HepG2 (cell line): ENCODE measurements around the gene LAPTM4A. TPM values are rescaled to one million over a fixed set of nuclear protein-coding genes. Genes with fewer than 3 reads are reported as not detected.

Experiments used
- ATM ChIP-seq: fragments of 450-650 bp; IDR thresholded peaks from 2 replicates; pipeline ENCODE4 v1.7.1; 2017; ENCODE audit warnings: mild to moderate bottlenecking, borderline replicate concordance
- HMG20A ChIP-seq: IDR thresholded peaks from 2 replicates; pipeline ENCODE4 v1.6.1; 2016; ENCODE audit warnings: borderline replicate concordance
- KAT8 ChIP-seq: IDR thresholded peaks from 2 replicates; pipeline ENCODE4 v1.6.1; 2016; ENCODE audit warnings: missing genetic modification reagents, missing compliant biosample characterization
- MXI1 ChIP-seq: IDR thresholded peaks from 3 replicates; pipeline ENCODE4 v1.6.1; 2012; ENCODE audit warnings: low read depth, low read length, inconsistent platforms, borderline replicate concordance
- NBN ChIP-seq: fragments of 450-650 bp; conservative IDR thresholded peaks from 2 replicates; pipeline ENCODE4 v1.6.1; 2017
- PCBP1 ChIP-seq: fragments of 200-400 bp; formaldehyde crosslinking; IDR thresholded peaks from 2 replicates; pipeline ENCODE4 v1.6.1; 2017; ENCODE audit warnings: mild to moderate bottlenecking, low read depth, low read length, borderline replicate concordance
- PHF5A ChIP-seq: IDR thresholded peaks from one replicate; pipeline ENCODE4 v1.6.1; 2018; ENCODE audit warnings: low read depth, missing genetic modification reagents; ENCODE audit not compliant: unreplicated experiment
- RFXANK ChIP-seq: IDR thresholded peaks from 2 replicates; pipeline ENCODE4 v1.6.1; 2016
- THRA ChIP-seq: sonication (generic); formaldehyde crosslinking; IDR thresholded peaks from 2 replicates; pipeline ENCODE4 v1.4.0; 2020; ENCODE audit warnings: missing genetic modification reagents, borderline replicate concordance
- ZBTB49 ChIP-seq: sonication (generic); formaldehyde crosslinking; IDR thresholded peaks from 2 replicates; pipeline ENCODE4 v1.4.0; 2020; ENCODE audit warnings: missing genetic modification reagents, borderline replicate concordance
- ZNF510 ChIP-seq: sonication (generic); formaldehyde crosslinking; IDR thresholded peaks from 2 replicates; pipeline ENCODE4 v1.4.0; 2020; ENCODE audit warnings: low read depth, mild to moderate bottlenecking, missing genetic modification reagents
- ZNF562 ChIP-seq: sonication (generic); formaldehyde crosslinking; IDR thresholded peaks from 2 replicates; pipeline ENCODE4 v1.8.0; 2022; ENCODE audit warnings: missing genetic modification reagents, borderline replicate concordance
- ZNF691 ChIP-seq: sonication (generic); formaldehyde crosslinking; IDR thresholded peaks from 2 replicates; pipeline ENCODE4 v1.4.0; 2020; ENCODE audit warnings: missing genetic modification reagents, low read depth, mild to moderate bottlenecking, borderline replicate concordance
- polyA plus RNA-seq, 8 experiments: library from polyadenylated mRNA; depleted of rRNA in 3 of 8; stranded (reverse) in 7 of 8; unstranded in 1 of 8; fragments of >200 nt; fragmentation: Illumina TruSeq in 4 of 8; extraction: Trizol in 4 of 8; gene quantifications; 2 replicates each; pipeline versions ENCODE4 v1.2.1 to v1.2.3, GENCODE V29; 2011 to 2016; ENCODE audit warnings: low read depth in 4 of 8, missing spikeins in 1 of 8, mixed read lengths in 1 of 8; ENCODE audit not compliant: insufficient read depth in 1 of 8
- total RNA-seq, 5 experiments: library from RNA; depleted of rRNA; stranded (reverse); fragments of >200 nt; fragmentation: Illumina TruSeq; extraction: Trizol; gene quantifications; 2 replicates each; pipeline ENCODE4 v1.2.3, GENCODE V29; 2016; ENCODE audit warnings: low read depth in 1 of 5
- TF ChIP-seq, protein P1 (sequence below): sonication (generic); formaldehyde crosslinking; IDR thresholded peaks from 2 replicates; pipeline ENCODE4 v1.9.0; 2021; ENCODE audit warnings: missing genetic modification reagents, mild to moderate bottlenecking, borderline replicate concordance
- TF ChIP-seq, protein P2 (sequence below): IDR thresholded peaks from 2 replicates; pipeline ENCODE4 v1.6.1; 2016; ENCODE audit warnings: missing compliant biosample characterization, missing genetic modification reagents, borderline replicate concordance
- TF ChIP-seq, protein P3 (sequence below): sonication (generic); formaldehyde crosslinking; IDR thresholded peaks from 2 replicates; pipeline ENCODE4 v1.4.0; 2020; ENCODE audit warnings: missing genetic modification reagents
- TF ChIP-seq, protein P4 (sequence below): sonication (generic); formaldehyde crosslinking; IDR thresholded peaks from 2 replicates; pipeline ENCODE4 v1.5.0; 2020; ENCODE audit warnings: missing genetic modification reagents

Gene LAPTM4A
- total and polyA plus RNA-seq, 2 of the 13 experiments (the other 11 are each of a cell fraction or from before 2014, with no cell fraction given), result 116 to 558 TPM

- TF ChIP-seq RFXANK (CRISPR knock-in tag) (peak; percentile 6; the same call in 1 of the 2 replicates), NBN (no peak), ZNF691 (CRISPR knock-in tag) (peak; percentile 12; the same call in 1 of the 2 replicates), KAT8 (CRISPR knock-in tag) (peak; percentile 94), THRA (CRISPR knock-in tag) (no peak; the same call in 1 of the 2 replicates), ATM (no peak), PCBP1 (0 out of 2 replicates have a peak, but pooled peaks have one; percentile 45), HMG20A (no peak; the same call in 1 of the 2 replicates), ZNF562 (CRISPR knock-in tag) (no peak), MXI1 (peak; percentile 78; the same call in 2 of the 3 replicates), ZNF510 (CRISPR knock-in tag) (peak; percentile 95; the same call in 1 of the 2 replicates), ZBTB49 (CRISPR knock-in tag) (no peak), PHF5A (CRISPR knock-in tag) (peak; percentile 17)
- TF ChIP-seq, protein P1, sequence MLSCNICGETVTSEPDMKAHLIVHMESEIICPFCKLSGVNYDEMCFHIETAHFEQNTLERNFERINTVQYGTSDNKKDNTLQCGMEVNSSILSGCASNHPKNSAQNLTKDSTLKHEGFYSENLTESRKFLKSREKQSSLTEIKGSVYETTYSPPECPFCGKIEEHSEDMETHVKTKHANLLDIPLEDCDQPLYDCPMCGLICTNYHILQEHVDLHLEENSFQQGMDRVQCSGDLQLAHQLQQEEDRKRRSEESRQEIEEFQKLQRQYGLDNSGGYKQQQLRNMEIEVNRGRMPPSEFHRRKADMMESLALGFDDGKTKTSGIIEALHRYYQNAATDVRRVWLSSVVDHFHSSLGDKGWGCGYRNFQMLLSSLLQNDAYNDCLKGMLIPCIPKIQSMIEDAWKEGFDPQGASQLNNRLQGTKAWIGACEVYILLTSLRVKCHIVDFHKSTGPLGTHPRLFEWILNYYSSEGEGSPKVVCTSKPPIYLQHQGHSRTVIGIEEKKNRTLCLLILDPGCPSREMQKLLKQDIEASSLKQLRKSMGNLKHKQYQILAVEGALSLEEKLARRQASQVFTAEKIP (CRISPR knock-in tag), result no peak
- TF ChIP-seq, protein P2, sequence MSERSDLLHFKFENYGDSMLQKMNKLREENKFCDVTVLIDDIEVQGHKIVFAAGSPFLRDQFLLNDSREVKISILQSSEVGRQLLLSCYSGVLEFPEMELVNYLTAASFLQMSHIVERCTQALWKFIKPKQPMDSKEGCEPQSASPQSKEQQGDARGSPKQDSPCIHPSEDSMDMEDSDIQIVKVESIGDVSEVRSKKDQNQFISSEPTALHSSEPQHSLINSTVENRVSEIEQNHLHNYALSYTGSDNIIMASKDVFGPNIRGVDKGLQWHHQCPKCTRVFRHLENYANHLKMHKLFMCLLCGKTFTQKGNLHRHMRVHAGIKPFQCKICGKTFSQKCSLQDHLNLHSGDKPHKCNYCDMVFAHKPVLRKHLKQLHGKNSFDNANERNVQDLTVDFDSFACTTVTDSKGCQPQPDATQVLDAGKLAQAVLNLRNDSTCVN, result 0 out of 2 replicates have a peak, but pooled peaks have one; percentile 65
- TF ChIP-seq, protein P3, sequence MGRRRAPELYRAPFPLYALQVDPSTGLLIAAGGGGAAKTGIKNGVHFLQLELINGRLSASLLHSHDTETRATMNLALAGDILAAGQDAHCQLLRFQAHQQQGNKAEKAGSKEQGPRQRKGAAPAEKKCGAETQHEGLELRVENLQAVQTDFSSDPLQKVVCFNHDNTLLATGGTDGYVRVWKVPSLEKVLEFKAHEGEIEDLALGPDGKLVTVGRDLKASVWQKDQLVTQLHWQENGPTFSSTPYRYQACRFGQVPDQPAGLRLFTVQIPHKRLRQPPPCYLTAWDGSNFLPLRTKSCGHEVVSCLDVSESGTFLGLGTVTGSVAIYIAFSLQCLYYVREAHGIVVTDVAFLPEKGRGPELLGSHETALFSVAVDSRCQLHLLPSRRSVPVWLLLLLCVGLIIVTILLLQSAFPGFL, result no peak
- TF ChIP-seq, protein P4, sequence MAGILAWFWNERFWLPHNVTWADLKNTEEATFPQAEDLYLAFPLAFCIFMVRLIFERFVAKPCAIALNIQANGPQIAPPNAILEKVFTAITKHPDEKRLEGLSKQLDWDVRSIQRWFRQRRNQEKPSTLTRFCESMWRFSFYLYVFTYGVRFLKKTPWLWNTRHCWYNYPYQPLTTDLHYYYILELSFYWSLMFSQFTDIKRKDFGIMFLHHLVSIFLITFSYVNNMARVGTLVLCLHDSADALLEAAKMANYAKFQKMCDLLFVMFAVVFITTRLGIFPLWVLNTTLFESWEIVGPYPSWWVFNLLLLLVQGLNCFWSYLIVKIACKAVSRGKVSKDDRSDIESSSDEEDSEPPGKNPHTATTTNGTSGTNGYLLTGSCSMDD, result no peak
Measured at GRCh38 chr2:20051532-20052228, at the start of gene LAPTM4A (continued).
